NB4 (cell line): ENCODE results near the gene MTHFR.

Experiments used
- CTCF ChIP-seq: IDR thresholded peaks from one replicate; pipeline ENCODE4 v1.5.1; 2012; ENCODE audit warnings: low read depth, low read length
- POLR2A ChIP-seq: IDR thresholded peaks from 2 replicates; pipeline ENCODE4 v1.6.1; 2011; ENCODE audit warnings: mild to moderate bottlenecking; ENCODE audit not compliant: insufficient read length; ENCODE audit errors: extremely low read depth

GRCh38 chr1:11828511-11828910, 22.7 kb upstream of the MTHFR start:
- TF ChIP-seq CTCF (no peak), POLR2A (no peak)
